OCI-M2 (cell line): Measurements from ENCODE around the gene NPLOC4.

Experiments used
- DNase-seq: peaks from one replicate; lab custom pipeline; 2025; ENCODE audit not compliant: unreplicated experiment; lab: John Stamatoyannopoulos, UW

The NPLOC4 gene

GRCh38 chr17:81509207-81509971, 127.5 kb downstream of the NPLOC4 start:
- DNase-seq, result no peak

GRCh38 chr17:81508639-81509206, 128.2 kb downstream of the NPLOC4 start:
- no peak for DNase-seq
